IPS-20b (cell line): ENCODE results near the gene CPM.
"Not testable (repeated sequence)": the region's sequence is repeated elsewhere in the genome, so short reads cannot be mapped to it uniquely, and the experiment has no call there.

ENCODE experiments used
- H3K27ac ChIP-seq: one replicate; pipeline ENCODE4 v1.5.1; 2013; ENCODE audit warnings: low read length
- H3K27me3 ChIP-seq: 2 replicates; pipeline ENCODE4 v1.6.1; 2013; ENCODE audit warnings: mild to moderate bottlenecking, low read length, inconsistent platforms; ENCODE audit not compliant: insufficient read depth
- H3K36me3 ChIP-seq: 2 replicates; pipeline ENCODE4 v1.6.1; 2013; ENCODE audit warnings: low read depth, mild to moderate bottlenecking, inconsistent platforms, low read length, moderate library complexity; ENCODE audit not compliant: insufficient read depth
- H3K4me1 ChIP-seq: 2 replicates; pipeline ENCODE4 v1.6.1; 2013; ENCODE audit warnings: mild to moderate bottlenecking, control low read depth, inconsistent platforms, low read length, moderate library complexity; ENCODE audit not compliant: insufficient read depth
- H3K4me3 ChIP-seq: 2 replicates; pipeline ENCODE4 v1.5.1; 2013; ENCODE audit warnings: mild to moderate bottlenecking, low read length, inconsistent platforms
- H3K9ac ChIP-seq: 2 replicates; pipeline ENCODE4 v1.6.1; 2013; ENCODE audit warnings: low read depth, mild to moderate bottlenecking, inconsistent platforms, low read length, moderate library complexity
- H3K9me3 ChIP-seq: 2 replicates; pipeline ENCODE4 v1.6.1; 2013; ENCODE audit warnings: mild to moderate bottlenecking, low read depth, low read length, inconsistent platforms; ENCODE audit not compliant: insufficient read depth

Gene CPM

DNA sequence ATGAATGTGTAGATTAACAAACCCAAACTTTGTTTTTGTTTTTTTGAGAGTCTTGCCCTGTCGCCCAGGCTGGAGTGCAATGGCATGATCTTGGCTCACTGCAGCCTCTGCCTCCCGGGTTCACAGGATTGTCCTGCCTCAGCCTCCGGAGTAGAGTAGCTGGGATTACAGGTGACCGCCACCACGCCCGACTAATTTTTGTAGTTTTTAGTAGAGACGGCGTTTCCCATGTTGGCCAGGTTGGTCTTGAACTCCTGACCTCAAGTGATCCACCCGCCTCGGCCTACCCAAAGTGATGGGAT lies 125.7 kb downstream of the CPM start:
- Histone ChIP-seq H3K36me3 (peaks cover 28% of the 10 kb centered on the region), H3K4me3 (peak overlapping the region; percentile 94), H3K9ac (peak overlapping the region; percentile 100; the same call in 1 of the 2 replicates), H3K4me1 (peaks cover 12% of the 10 kb centered on the region)
- not testable (repeated sequence) for H3K27me3 ChIP-seq, H3K9me3 ChIP-seq, H3K27ac ChIP-seq

GRCh38 chr12:68806488-68807237 lies 126.3 kb downstream of the CPM start:
- H3K36me3 ChIP-seq, result peaks cover 23% of the 10 kb centered on the region
- H3K27ac ChIP-seq, result no peak overlapping the region
- H3K4me3 ChIP-seq, result peak overlapping the region; percentile 94
- no peaks in the 10 kb centered on the region for H3K9me3 ChIP-seq
- H3K9ac ChIP-seq, result no peak overlapping the region; the same call in 1 of the 2 replicates
- no peaks in the 10 kb centered on the region for H3K27me3 ChIP-seq
- peaks cover 15% of the 10 kb centered on the region for H3K4me1 ChIP-seq

DNA sequence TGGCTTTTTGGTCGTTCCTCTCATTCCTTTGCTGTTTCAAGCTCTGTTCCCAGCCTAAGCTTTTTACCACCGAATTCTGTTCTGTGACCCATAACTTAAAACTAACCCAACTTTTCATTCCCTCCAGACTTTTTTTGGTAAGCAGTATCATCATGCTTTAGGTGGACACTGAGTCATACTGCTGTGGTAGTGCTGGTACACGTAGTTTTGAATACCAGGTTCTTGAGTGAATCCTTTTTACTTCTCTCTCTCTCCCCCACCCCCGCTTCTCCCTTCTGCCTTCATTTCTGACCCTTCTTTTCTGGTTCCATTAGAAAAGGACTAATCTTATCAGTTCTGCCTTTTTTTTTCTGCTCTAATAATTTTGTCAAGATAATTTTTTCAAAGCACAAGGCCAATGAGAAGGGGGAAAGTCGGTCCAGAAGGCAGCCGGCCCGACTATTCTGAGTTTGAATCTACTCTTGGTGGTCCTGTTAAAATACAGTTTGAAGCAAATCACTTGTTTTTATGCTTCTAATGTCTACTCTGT lies 127.3 kb downstream of the CPM start:
- Histone ChIP-seq H3K36me3 (peaks cover 13% of the 10 kb centered on the region), H3K4me1 (peaks cover 15% of the 10 kb centered on the region), H3K4me3 (no peak overlapping the region), H3K27me3 (no peaks in the 10 kb centered on the region), H3K9ac (no peak overlapping the region), H3K27ac (no peak overlapping the region), H3K9me3 (no peaks in the 10 kb centered on the region)

DNA sequence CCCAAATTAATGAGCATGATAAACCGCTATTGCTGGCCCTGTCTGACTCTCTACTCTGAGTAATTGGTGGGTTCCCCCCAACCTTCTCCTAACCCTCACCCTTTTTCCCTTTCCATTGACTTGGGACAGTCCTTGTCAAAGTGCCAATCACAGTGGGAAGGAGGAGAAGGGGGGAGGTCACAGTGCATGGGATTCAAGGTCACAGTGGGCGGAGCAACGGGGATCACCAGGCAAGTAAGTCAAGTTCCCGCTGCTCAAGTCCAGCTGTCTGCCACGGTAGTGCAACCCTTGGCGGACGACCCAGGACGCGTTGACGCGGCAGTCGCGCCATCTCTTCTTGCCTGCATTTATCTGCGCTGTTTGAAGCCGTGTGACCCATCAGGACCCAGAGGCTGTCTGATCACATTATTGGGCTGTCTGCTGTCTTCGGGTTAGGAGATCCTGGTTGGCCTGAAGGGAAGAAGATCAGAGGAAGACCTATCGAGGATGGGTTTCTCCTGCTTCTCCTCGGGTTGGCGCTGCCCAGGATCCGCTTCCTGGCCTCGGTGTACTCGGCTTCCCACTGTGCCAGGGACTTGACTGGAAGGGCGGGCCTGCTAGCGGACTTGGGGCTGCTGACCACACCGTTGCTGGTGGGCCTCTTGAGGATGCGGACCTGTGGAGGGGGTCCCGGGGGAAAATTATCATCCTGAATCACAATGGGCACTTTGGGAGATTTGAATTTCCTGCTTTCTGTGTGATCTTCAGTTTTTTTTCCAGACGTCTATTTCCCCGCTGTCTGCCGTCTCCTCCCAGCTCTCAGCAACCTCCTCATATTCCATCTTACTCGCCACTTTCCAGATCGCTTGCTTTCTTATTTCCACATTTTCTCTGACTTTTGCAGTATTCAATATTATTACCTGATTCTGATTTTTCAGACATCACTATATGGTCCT lies 128.0 kb downstream of the CPM start:
- Histone ChIP-seq H3K9me3 (no peaks in the 10 kb centered on the region), H3K9ac (no peak overlapping the region), H3K4me3 (peak overlapping the region; percentile 38; the same call in 1 of the 2 replicates), H3K27ac (no peak overlapping the region), H3K4me1 (peaks cover 15% of the 10 kb centered on the region), H3K27me3 (no peaks in the 10 kb centered on the region), H3K36me3 (peaks cover 7% of the 10 kb centered on the region)

DNA sequence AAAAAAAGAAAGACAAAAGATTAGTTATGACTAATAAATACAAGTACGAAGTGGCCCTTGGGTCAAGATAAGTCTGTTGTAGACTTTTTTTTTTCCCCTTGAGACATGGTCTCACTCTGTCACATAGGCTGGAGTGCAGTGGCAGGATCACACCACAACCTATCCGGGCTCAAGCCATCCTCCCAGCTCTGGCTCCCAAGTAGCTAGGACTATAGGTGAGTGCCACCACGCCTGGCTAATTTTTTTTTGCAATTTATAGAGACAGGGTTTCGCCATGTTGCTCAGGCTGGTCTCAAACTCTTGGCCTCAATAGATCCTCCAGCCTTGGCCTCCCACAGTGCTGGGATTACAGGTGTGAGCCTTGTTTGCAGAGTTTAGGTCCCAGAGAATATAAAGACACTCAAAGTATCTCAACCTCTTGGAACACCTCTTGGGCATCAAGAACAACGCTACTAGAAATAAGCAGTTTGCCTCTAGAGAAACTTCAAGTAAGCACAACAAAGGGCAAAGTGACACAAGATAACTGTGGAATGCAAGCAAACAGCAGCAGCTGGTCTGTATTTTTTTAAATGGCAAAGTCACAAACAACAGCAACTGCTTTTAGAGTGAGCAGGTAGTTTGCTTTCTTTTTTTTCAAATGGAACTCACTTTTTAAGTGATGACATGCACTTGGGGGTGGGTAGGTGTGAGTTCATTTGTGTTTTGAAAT lies 128.9 kb downstream of the CPM start:
- H3K9me3 ChIP-seq, result no peaks in the 10 kb centered on the region
- no peak overlapping the region for H3K9ac ChIP-seq
- no peaks in the 10 kb centered on the region for H3K27me3 ChIP-seq
- H3K36me3 ChIP-seq, result no peaks in the 10 kb centered on the region
- no peak overlapping the region for H3K27ac ChIP-seq
- peaks cover 15% of the 10 kb centered on the region for H3K4me1 ChIP-seq
- H3K4me3 ChIP-seq, result no peak overlapping the region

- not testable (repeated sequence) for H3K9me3 ChIP-seq, H3K27ac ChIP-seq, H3K36me3 ChIP-seq, H3K9ac ChIP-seq, H3K4me3 ChIP-seq, H3K27me3 ChIP-seq
- peaks cover 15% of the 10 kb centered on the region for H3K4me1 ChIP-seq
These were observed 129.9 kb downstream of the CPM start for GRCh38 chr12:68802911-68803651.

DNA sequence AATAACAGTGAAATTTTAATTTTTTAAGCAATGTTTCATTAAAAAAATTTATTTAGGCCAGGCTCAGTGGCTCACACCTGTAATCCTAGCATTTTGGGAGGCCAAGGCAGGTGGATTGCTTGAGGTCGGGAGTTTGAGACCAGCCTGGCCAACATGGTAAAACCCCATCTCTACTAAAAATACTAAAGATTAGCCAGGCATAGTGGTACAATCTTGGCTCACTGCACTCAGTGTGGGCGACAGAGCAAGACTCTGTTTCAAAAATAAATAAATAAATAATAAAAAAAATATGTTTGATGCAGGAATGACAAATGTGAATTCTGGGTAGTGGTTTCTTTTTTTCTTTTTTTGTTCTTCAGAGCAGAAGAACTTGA lies 130.6 kb downstream of the CPM start:
- H3K4me3 ChIP-seq, H3K9ac ChIP-seq, H3K9me3 ChIP-seq, H3K36me3 ChIP-seq, H3K27me3 ChIP-seq, H3K27ac ChIP-seq: not testable (repeated sequence)
- H3K4me1 ChIP-seq, result peaks cover 15% of the 10 kb centered on the region
